Esophagus squamous epithelium (tissue), 5 donors: ENCODE measurements around the gene RABGAP1. TPM values are rescaled to one million over a fixed set of nuclear protein-coding genes. Genes with fewer than 3 reads are reported as not detected.

ENCODE experiments used
- DNase-seq: peaks from one replicate; lab custom pipeline; 2025; lab: John Stamatoyannopoulos, UW
- H3K27ac ChIP-seq, 4 donors: fragments of 200-600 bp; sonication (generic); one replicate each; pipeline ENCODE4 v1.5.1; 2016 to 2019; ENCODE audit warnings: mild to moderate bottlenecking in 1 of 4
- H3K27me3 ChIP-seq, 4 donors: fragments of 200-600 bp; sonication (generic); 1 replicate in 3 of 4; 2 replicates in 1 of 4; pipeline versions ENCODE4 v1.5.1 to v1.6.0; 2017 to 2021; ENCODE audit warnings: antibody characterized with exemption in 1 of 4
- H3K36me3 ChIP-seq, 3 donors: fragments of 200-600 bp; sonication (generic); one replicate each; pipeline ENCODE4 v1.5.1; 2016 to 2019
- H3K4me1 ChIP-seq, 3 donors: fragments of 200-600 bp; sonication (generic); one replicate each; pipeline ENCODE4 v1.5.1; 2017 to 2019
- H3K4me3 ChIP-seq, 4 donors: fragments of 200-600 bp; sonication (generic); 1 replicate in 3 of 4; 2 replicates in 1 of 4; pipeline ENCODE4 v1.5.1; 2016 to 2019; ENCODE audit warnings: mild to moderate bottlenecking in 2 of 4, moderate library complexity in 1 of 4
- H3K9me3 ChIP-seq, 3 donors: fragments of 200-600 bp; sonication (generic); one replicate each; pipeline ENCODE4 v1.5.1; 2016 to 2019
- POLR2A ChIP-seq, 4 donors: fragments of 450-650 bp; IDR thresholded peaks; one replicate each; pipeline ENCODE4 v1.6.1; 2017; ENCODE audit warnings: antibody characterized with exemption in 4 of 4, mild to moderate bottlenecking in 4 of 4, moderate library complexity in 3 of 4
- WGBS, 2 donors: methylation state at CpG; one replicate each; pipeline ENCODE4 v1.1.5; 2018; 5-methylcytosine and 5-hydroxymethylcytosine counted together
- intact Hi-C: fragments of 100-400 bp; cut with DNase I; formaldehyde crosslinking; loops from one replicate; pipeline ENCODE4 v1.15.0; 2022
- total RNA-seq, 4 donors: library from RNA; depleted of rRNA; stranded (reverse); fragments of >200 nt; gene quantifications; one replicate each; pipeline ENCODE4 v1.1.0, GENCODE V29; 2016
- TF ChIP-seq, protein P1 (sequence below), 6 experiments: fragments of 450-650 bp in 4 of 6; fragments of 200-600 bp in 2 of 6; sonication (generic) in 2 of 6; IDR thresholded peaks; one replicate each; pipeline ENCODE4 v1.5.1; 2016 to 2019; ENCODE audit warnings: antibody characterized with exemption in 6 of 6, mild to moderate bottlenecking in 4 of 6, moderate library complexity in 4 of 6
- donor health status: DM: yes; HTN: yes; CAD: no.

The RABGAP1 gene
- total RNA-seq, 4 donors from 2014 or later, result 28.4 to 57.4 (median 33.6) TPM

DNA sequence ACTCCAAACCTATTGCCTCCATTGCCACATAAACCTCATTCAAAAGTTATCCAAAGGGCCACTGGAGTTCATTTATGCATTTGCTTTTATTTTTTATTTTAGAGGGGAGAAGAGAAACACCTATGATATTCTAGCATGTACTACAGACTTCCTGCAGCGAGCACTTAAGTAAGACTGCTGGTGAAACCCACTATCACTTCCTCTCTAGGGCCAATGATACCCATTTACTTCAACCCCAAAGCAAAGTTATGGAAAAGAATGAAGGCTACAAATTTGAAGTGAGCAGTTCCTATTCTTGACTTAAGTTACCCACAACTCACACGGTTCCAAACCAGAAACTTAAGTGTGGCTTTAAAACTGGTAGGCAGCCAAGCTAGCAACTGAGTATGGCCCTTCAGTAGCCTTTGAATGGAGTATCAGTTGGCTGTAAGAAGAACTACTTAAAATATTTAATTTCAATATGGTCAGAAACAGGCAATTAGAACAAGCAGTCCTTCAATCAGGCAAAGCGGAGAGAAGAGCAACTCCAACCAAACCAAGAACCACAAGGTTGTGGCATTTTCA, 186.8 kb downstream of the RABGAP1 start:
- DNase-seq, result no peak
- H3K27me3 ChIP-seq, result no peaks in the 10 kb centered on the region
- H3K27ac ChIP-seq, result no peak overlapping the region
- WGBS, 2 donors, result 90 to 91% methylated on average over 3 of the region's 3 CpGs
- no peak overlapping the region for H3K4me3 ChIP-seq
- no peaks in the 10 kb centered on the region for H3K4me1 ChIP-seq
- intact Hi-C loops, result no loop called here
- H3K9me3 ChIP-seq, result no peaks in the 10 kb centered on the region
- peaks cover 0 to 97% (median 5%) of the 10 kb centered on the region in 3 donors for H3K36me3 ChIP-seq
- TF ChIP-seq, protein P1, sequence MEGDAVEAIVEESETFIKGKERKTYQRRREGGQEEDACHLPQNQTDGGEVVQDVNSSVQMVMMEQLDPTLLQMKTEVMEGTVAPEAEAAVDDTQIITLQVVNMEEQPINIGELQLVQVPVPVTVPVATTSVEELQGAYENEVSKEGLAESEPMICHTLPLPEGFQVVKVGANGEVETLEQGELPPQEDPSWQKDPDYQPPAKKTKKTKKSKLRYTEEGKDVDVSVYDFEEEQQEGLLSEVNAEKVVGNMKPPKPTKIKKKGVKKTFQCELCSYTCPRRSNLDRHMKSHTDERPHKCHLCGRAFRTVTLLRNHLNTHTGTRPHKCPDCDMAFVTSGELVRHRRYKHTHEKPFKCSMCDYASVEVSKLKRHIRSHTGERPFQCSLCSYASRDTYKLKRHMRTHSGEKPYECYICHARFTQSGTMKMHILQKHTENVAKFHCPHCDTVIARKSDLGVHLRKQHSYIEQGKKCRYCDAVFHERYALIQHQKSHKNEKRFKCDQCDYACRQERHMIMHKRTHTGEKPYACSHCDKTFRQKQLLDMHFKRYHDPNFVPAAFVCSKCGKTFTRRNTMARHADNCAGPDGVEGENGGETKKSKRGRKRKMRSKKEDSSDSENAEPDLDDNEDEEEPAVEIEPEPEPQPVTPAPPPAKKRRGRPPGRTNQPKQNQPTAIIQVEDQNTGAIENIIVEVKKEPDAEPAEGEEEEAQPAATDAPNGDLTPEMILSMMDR (IDR thresholded peaks at IDR 0.05), result no peak
- no peak for TF ChIP-seq POLR2A (IDR thresholded peaks at IDR 0.05)

DNA sequence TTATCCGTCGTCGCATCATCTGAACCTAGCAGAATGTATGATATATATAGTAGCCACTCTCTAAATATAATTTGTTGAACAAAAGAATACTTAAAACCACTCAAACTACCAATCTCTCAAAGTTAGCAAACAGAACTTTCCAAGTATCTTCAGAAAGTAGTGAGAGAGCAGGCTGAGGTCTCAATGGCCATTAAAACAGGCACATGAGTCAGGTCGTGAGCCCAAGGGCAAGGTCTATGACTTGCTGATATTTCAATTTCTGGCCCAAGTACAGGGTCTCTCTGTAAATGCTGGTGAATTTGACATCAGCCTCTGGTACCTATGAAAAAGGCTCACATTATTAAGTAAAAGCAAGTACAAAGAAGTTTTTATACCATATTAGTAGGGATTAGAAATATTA, 187.8 kb downstream of the RABGAP1 start:
- Histone ChIP-seq H3K4me3 (no peak overlapping the region), H3K9me3 (no peaks in the 10 kb centered on the region), H3K27me3 (no peaks in the 10 kb centered on the region), H3K4me1 (no peaks in the 10 kb centered on the region), H3K36me3 (peaks cover 0 to 98% (median 5%) of the 10 kb centered on the region in 3 donors), H3K27ac (no peak overlapping the region)
- TF ChIP-seq, protein P1 (IDR thresholded peaks at IDR 0.05), result no peak
- TF ChIP-seq POLR2A (IDR thresholded peaks at IDR 0.05), result no peak
- DNase-seq, result no peak
- 91 to 100% methylated on average over 4 of the region's 4 CpGs for WGBS, 2 donors
- intact Hi-C loops, result no loop called here

DNA sequence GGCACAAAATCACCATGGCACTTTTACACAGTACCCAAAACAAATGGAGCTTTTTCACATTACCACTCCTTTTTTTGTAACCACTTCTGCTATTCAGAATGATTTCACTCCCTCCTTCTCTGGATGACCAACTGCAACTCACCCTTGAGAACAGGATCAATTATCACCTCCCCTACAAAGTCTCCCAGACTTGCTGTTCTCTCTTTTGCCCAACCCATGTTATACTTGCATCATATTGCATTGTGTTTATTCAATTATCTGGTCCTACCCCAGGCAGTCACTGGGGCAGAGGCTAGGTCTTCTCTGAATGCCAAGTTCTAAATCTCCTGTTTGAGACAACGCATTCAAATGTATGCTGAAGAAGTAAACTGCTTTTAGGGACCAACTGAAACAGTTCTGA, 188.6 kb downstream of the RABGAP1 start:
- Histone ChIP-seq H3K4me3 (no peak overlapping the region), H3K4me1 (no peaks in the 10 kb centered on the region), H3K9me3 (no peaks in the 10 kb centered on the region), H3K36me3 (peaks cover 0 to 98% (median 5%) of the 10 kb centered on the region in 3 donors), H3K27ac (no peak overlapping the region), H3K27me3 (no peaks in the 10 kb centered on the region)
- DNase-seq, result no peak
- no peak for TF ChIP-seq POLR2A (IDR thresholded peaks at IDR 0.05)
- TF ChIP-seq, protein P1 (IDR thresholded peaks at IDR 0.05), result no peak
- intact Hi-C loops, result no loop called here
- 80 to 100% methylated on average over 1 of the region's 1 CpG for WGBS, 2 donors

DNA sequence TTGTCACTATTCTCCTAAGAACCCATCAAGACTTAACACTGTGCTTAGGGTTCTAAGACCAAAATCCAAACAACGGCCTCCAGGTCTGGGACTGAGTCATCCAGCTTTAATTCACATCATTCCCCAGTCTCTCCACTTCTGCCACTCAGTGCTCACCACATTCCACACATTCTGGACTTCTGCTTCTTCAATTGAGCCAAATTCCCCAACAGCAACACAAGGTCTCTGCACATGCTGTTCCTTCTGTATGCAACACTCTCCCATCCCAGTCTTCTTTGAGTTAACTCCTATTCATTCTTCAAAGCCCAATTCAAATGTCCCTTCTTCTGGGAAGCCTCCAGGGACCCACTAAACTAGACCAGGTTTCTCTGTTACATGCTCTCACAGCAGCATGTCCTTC, 190.4 kb downstream of the RABGAP1 start:
- no peaks in the 10 kb centered on the region for H3K4me1 ChIP-seq
- no peak overlapping the region for H3K27ac ChIP-seq
- TF ChIP-seq, protein P1 (IDR thresholded peaks at IDR 0.05), result no peak
- TF ChIP-seq POLR2A (IDR thresholded peaks at IDR 0.05), result no peak
- H3K36me3 ChIP-seq, result peaks cover 0 to 99% (median 5%) of the 10 kb centered on the region in 3 donors
- no peaks in the 10 kb centered on the region for H3K27me3 ChIP-seq
- 58 to 68% methylated on average over 1 of the region's 1 CpG for WGBS, 2 donors
- no peak for DNase-seq
- intact Hi-C loops, result no loop called here
- H3K4me3 ChIP-seq, result no peak overlapping the region
- H3K9me3 ChIP-seq, result no peaks in the 10 kb centered on the region

DNA sequence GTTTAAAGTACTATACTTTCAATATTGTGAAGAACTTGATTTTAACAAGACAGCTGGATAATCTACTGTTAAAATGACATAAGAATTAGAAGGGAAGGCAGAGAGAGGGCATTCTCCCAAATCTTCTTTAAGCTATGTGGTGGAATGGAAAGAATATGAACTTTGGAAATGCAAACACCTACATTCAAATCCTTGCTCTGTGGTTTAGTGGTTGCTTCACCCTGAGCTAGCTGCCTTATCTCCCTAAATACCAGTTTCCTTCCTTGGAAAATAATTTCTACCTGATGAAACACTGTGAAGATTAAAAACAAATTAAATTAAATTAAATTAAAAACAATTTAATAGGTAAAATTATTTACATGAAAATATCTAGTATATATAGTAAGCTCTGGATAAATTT, 191.2 kb downstream of the RABGAP1 start:
- Histone ChIP-seq H3K36me3 (peaks cover 0 to 100% (median 5%) of the 10 kb centered on the region in 3 donors), H3K4me1 (no peaks in the 10 kb centered on the region), H3K9me3 (no peaks in the 10 kb centered on the region), H3K27ac (no peak overlapping the region), H3K4me3 (no peak overlapping the region), H3K27me3 (no peaks in the 10 kb centered on the region)
- no peak for TF ChIP-seq POLR2A (IDR thresholded peaks at IDR 0.05)
- TF ChIP-seq, protein P1 (IDR thresholded peaks at IDR 0.05), result no peak
- DNase-seq, result no peak
- intact Hi-C loops, result no loop called here
